Stimulated activated CD4-positive, alpha-beta T cell treated with anti-CD3 and anti-CD28 coated beads, Interleukin-4, amount 100 ng/mL, for 24 hours (primary cell): ENCODE results near the gene BTG4.

ENCODE experiments used
- DNase-seq: peaks from one replicate; pipeline ENCODE4 v3.0.0-alpha.2; 2020

BTG4 gene

GRCh38 chr11:111512296-111513239, at the start of gene BTG4:
TSS of gene BTG4 (minus strand) at chr11:111512386. CDS start at chr11:111498776, 13,610 bp downstream.
- no peak for DNase-seq

- no peak for DNase-seq
These were observed 49.7 kb upstream of the BTG4 start for GRCh38 chr11:111561791-111562325.

GRCh38 chr11:111561306-111561705, 49.1 kb upstream of the BTG4 start:
- no peak for DNase-seq

- DNase-seq, result no peak
These were observed 48.6 kb upstream of the BTG4 start for GRCh38 chr11:111560800-111561199.

DNA sequence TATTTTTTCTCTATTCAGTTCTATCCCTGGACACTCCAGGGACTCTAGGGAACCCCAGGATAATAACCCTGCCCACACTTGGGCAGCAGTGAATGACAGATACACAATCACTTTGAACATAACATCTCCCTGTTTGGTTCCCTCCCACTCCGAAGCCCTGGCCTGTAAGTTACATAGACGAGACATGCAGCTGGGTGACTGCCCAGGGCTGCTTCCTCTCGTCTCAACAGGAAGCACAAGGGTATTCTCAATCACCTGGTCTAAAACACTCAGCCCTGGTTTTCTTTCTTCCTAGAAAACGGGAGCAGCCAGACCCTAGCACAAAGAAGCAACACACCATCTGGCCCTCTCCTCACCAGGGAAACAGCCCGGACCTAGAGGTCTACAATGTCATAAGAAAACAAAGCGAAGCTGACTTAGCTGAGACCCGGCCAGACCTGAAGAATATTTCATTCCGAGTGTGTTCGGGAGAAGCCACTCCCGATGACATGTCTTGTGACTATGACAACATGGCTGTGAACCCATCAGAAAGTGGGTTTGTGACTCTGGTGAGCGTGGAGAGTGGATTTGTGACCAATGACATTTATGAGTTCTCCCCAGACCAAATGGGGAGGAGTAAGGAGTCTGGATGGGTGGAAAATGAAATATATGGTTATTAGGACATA, 47.7 kb upstream of the BTG4 start:
- DNase-seq, result no peak

DNA sequence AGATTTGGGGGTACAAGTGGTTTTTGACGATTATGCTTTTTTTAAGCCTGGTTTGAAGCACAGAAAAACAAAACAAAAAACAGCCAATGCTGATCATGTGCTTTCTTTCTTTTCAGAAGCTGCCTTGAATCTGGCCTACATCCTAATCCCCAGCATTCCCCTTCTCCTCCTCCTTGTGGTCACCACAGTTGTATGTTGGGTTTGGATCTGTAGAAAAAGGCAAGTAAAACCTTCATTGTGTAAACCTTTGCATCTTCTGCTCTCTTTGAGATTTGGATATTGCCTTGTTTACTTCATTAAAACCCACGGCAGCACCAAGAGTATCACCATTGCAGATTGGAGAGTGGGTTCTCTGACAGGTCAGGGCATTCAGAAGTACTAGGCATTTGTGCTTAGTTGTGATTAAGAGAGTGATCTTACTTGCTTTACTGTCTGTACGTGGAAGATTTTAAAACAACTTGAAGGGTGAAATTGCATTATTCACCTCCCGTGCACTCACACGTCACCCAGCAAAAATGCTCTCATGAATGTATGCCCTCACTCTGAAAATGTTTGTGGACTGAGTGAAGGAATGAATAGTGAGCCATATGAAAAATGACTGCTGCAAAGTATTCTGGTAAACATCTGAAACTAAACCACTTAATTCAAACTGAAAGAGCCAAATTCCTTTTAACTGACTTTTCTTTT, 45.4 kb upstream of the BTG4 start:
- no peak for DNase-seq

GRCh38 chr11:111555255-111555654, 43.1 kb upstream of the BTG4 start:
- no peak for DNase-seq

DNA sequence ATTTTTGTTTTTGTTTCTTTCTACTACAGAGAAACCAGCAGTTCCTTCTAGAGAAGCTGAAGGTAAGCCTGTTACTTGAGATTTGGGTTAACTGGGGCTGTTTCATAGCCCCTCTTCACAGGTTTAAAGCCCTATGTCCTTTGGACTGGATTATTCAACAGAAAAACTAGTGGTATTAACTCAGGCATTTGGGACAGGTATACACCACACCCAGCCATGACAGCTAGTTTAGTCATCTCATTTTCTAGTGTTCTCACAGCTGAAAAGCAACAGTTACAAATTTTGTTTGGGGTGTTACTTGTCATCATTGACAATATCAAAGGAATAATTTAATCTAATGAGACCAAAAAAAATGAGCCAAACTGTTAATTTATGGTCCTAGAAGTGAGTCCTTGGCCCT, 42.3 kb upstream of the BTG4 start:
- DNase-seq, result no peak

DNA sequence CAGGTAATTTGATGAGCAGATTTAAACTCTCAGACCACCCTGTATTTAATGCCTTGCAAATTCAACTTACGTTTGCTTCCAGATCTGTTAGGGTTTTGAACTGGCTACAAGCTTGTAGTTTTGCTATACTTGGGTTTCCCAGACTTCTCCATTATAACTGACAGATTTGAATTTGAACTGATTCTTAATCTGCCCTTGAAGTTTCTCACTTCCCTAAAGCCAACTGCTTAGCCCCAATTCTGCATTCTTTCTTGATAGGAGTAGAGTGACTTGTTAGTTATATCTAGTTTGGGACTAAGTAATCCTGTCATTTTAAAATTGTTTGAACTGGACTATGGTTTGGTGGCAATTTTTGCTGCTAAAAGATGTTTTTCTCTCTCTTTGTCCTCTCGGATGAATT, 38.1 kb upstream of the BTG4 start:
- no peak for DNase-seq

DNA sequence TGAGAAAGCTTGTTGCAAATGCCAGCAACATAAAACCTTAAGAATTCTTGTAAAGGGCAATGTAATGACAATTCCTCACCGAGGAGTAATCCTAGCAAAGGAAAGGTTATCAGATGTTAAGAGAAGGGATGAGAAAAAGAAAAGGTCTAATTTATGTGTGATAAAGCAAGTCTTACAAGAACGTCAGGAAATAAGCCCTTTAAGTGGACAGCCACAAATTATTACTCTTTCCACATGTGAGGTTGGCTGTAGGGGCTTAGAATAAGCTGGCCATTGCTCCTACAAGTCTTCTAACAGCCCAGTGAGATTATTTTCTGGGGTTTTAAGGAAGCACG, 37.6 kb upstream of the BTG4 start:
- no peak for DNase-seq

GRCh38 chr11:111549196-111549868, 37.1 kb upstream of the BTG4 start:
- no peak for DNase-seq

GRCh38 chr11:111548525-111548924, 36.3 kb upstream of the BTG4 start:
- DNase-seq, result no peak

- no peak for DNase-seq
These were observed 30.6 kb upstream of the BTG4 start for GRCh38 chr11:111542606-111543275.

DNA sequence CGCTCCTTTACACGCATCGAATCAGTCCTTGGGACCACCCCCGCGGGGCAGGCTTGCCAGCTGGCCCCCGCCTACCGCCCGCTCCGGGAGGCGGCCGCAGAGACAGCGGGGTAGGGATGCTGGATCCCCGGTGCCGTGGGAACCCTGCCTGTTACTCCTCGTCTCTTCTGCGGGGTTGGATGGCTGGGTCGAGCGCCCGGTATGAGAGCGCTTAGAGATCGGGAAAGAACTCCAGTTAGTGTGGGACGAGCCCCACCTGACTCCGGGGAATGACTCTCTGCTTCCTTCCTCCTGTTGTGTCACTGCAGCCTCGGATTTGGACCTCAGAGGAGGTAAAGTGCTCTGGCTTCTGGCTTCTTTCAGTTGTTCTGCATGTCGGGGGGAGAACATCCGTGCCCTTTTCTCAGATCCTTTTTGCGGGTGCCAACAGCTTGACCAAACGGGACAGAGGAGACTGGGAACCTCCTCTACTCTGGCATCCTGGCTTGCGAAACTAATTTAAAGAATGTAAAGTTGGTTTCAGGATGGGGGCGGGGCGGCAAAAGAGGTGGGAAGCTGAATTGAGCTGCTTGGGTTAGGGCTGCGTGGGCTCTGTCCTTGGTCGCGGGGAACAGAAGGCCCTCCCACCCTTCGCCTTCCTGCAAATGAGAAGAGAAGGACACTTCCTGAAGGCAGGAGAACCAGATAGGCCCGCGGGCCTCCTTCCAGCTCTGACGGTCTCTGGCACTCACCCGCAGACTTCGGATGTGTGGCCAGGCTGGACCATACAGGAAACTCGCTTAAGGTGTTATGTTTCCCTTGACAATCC, 29.3 kb upstream of the BTG4 start:
- no peak for DNase-seq

DNA sequence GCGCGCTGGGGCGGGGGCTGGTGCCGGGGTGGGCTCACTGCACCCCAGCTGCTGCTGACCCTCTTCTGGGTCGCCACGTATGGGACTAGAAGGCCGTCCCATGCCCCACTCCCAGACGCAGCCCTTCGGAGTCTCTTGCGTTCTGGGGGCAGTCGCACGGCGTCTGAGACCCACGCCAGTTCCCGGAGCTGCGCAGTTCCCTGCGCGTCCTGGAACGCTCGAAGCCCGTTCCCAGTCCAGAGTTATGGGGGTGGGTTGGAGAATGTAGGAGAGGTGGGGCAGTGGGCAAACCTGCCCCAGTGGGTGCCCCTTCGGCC, 28.7 kb upstream of the BTG4 start:
- DNase-seq, result no peak

DNA sequence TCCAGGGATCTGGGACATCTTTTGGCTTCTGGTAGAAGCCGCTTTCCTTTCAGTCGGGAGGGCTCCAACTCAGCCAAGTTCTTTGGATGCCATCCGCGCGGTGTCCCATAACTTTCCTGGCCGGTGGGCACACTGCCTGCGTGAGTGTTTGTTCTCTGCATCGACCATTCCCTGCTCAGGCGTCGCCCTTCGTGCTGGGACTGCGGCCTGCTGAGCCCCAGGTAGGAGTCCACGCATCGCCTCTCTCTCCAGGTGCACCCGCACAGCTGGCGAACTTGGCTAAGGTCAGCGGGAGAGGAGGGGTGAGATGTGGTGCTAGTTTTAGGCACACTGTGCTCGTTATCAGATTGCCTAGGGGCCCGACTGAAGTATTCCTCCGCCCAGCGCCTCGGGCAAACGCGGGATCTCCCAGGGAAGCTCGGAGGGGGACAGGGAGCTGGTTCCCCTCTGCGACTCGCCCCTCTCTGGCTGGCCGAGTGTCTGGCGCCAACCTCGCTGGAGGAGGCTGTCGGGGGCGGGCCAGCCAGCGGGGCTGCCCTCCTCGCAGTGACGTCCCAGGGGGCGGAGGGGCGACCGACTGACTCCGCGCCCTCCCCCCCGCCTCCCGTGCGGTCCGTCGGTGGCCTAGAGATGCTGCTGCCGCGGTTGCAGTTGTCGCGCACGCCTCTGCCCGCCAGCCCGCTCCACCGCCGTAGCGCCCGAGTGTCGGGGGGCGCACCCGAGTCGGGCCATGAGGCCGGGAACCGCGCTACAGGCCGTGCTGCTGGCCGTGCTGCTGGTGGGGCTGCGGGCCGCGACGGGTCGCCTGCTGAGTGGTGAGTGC, 28.1 kb upstream of the BTG4 start, which contains the start of gene LAYN:
Gene LAYN, plus strand, starts transcription at position 607 of the 823 bp plus-strand sequence. Its CDS starts 124 bp downstream, at position 731.
- DNase-seq, result no peak

GRCh38 chr11:111539426-111540113, 27.4 kb upstream of the BTG4 start:
- no peak for DNase-seq

DNA sequence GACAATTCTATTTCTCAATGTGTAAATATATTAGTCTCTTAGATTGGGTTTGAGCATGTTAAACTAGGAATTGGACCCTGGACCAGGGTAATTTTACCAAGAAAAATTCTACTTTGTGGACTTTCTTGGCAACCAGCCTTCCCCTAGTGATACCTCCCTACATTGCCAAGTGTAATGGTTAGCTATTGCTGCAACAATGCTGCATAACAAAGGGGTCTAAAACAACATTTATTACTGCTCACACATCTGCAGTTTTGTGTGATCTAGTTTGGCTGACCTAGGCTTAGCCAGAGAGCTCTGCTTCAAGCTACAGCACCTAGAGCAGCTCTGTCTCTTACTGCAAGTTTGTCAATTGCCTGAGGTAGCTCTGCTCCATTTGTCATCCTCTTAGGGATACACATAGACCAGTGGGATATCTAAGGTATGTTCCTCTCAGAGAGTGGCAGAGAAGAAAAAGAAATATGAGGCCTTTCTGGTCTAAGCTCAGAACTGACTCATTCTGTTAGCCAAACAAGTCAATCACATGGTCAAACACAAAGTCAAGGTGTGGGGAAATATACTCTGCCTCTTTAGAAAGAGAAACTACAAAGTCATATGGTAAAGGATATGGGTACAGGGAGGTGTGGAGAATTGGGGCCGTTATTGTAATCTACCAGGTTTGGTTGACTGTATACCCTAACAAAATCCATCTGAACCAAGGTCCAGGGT, 26.4 kb upstream of the BTG4 start:
- no peak for DNase-seq

DNA sequence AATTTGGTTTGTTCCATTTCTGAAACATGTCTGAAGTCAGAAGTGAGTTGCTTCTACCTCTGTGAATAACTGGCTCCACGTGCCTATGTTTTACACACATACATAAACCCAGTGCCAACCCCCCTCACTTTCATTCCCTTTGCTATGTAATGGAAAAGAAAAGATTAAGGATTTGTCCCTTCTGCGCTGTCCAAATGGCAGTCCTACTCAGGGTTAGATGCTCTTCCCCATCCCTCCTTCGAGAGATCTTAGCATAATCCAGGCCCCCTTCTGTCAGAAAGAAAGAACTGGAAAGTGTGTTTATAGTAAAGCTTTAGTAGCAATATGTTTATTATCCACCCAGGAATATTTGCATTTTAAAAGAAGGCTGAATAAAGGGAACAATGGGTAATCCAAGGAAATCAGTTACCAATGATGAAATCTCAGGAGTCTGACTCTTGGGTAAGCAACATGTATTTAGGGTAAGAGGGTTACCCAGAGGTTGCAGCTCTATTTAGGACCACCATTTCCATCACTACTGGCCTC, 25.2 kb upstream of the BTG4 start:
- DNase-seq, result no peak
